ENCODE measurements around the gene PARS2. TPM values are rescaled to one million over a fixed set of nuclear protein-coding genes. Genes with fewer than 3 reads are reported as not detected.

PARS2 gene
- total RNA-seq, 1 experiment from 2014 or later: 9.0 TPM

GRCh38 chr1:54800899-54801759 is 36.8 kb upstream of the PARS2 start, which contains the start of gene TTC22:
Gene TTC22, minus strand, starts transcription at chr1:54801323. Its CDS starts 160 bp downstream, at chr1:54801163.
- DNase-seq: peak; percentile 86
- Mint-ChIP-seq H3K27me3 (ENCODE audit: unreplicated experiment) (no peaks in the 10 kb centered on the region), H3K4me1 (ENCODE audit: low read depth, unreplicated experiment) (peaks cover 78% of the 10 kb centered on the region), H3K4me3 (ENCODE audit: low read depth, unreplicated experiment) (peak within 1 kb of the TSS; percentile 89), H3K27ac (ENCODE audit: unreplicated experiment) (peak within 1 kb of the TSS; percentile 74), H3K9me3 (ENCODE audit: low read depth, unreplicated experiment) (no peaks in the 10 kb centered on the region), H3K36me3 (ENCODE audit: insufficient read depth, unreplicated experiment) (peaks cover 29% of the 10 kb centered on the region)
- no TSS peak for BruUV-seq (replicated peaks)
- TF ChIP-seq CTCF (IDR thresholded peaks at IDR 0.05; ENCODE audit: unreplicated experiment): peak; percentile 83
- intact Hi-C loops (cut with micrococcal nuclease; ENCODE audit: unreplicated experiment): no loop called here
- CTCF ChIA-PET: interaction anchor here (0.5 to 2.1 kb wide), 10 partner anchors 9 to 601 kb away, joined by 3 to 9 read pairs (median 4); partner anchors contain the start of genes CYB5RL and MRPL37

- intact Hi-C loops (cut with micrococcal nuclease; ENCODE audit: unreplicated experiment): no loop called here
- H3K4me1 Mint-ChIP-seq (ENCODE audit: low read depth, unreplicated experiment): peaks cover 86% of the 10 kb centered on the region
- TF ChIP-seq CTCF (IDR thresholded peaks at IDR 0.05; ENCODE audit: unreplicated experiment): no peak
- CTCF ChIA-PET: interaction anchor here (0.5 to 2.1 kb wide), 8 partner anchors 11 to 394 kb away, joined by 3 to 9 read pairs (median 5); no protein-coding TSS in a partner anchor
- no TSS peak for BruUV-seq (replicated peaks)
- DNase-seq: no peak
- no peaks in the 10 kb centered on the region for H3K9me3 Mint-ChIP-seq (ENCODE audit: low read depth, unreplicated experiment)
- peaks cover 33% of the 10 kb centered on the region for H3K36me3 Mint-ChIP-seq (ENCODE audit: insufficient read depth, unreplicated experiment)
- peak overlapping the region; percentile 74 for H3K27ac Mint-ChIP-seq (ENCODE audit: unreplicated experiment)
- no peaks in the 10 kb centered on the region for H3K27me3 Mint-ChIP-seq (ENCODE audit: unreplicated experiment)
- peak overlapping the region; percentile 89 for H3K4me3 Mint-ChIP-seq (ENCODE audit: low read depth, unreplicated experiment)
These were observed 35.9 kb upstream of the PARS2 start for GRCh38 chr1:54800041-54800898.

- no peak overlapping the region for H3K27ac Mint-ChIP-seq (ENCODE audit: unreplicated experiment)
- CTCF ChIA-PET: interaction anchor here (1.0 kb wide), 1 partner anchor 8 kb away, joined by 3 read pairs; no protein-coding TSS in a partner anchor
- no peaks in the 10 kb centered on the region for H3K27me3 Mint-ChIP-seq (ENCODE audit: unreplicated experiment)
- peak overlapping the region; percentile 89 for H3K4me3 Mint-ChIP-seq (ENCODE audit: low read depth, unreplicated experiment)
- H3K36me3 Mint-ChIP-seq (ENCODE audit: insufficient read depth, unreplicated experiment): peaks cover 33% of the 10 kb centered on the region
- BruUV-seq (replicated peaks): no TSS peak
- intact Hi-C loops (cut with micrococcal nuclease; ENCODE audit: unreplicated experiment): loop anchor here (5.0 kb wide), 1 partner anchor 37 kb away; the partner anchor contains the start of gene PARS2
- TF ChIP-seq CTCF (IDR thresholded peaks at IDR 0.05; ENCODE audit: unreplicated experiment): no peak
- no peaks in the 10 kb centered on the region for H3K9me3 Mint-ChIP-seq (ENCODE audit: low read depth, unreplicated experiment)
- peaks cover 87% of the 10 kb centered on the region for H3K4me1 Mint-ChIP-seq (ENCODE audit: low read depth, unreplicated experiment)
- peak; percentile 41 for DNase-seq
These were observed 34.7 kb upstream of the PARS2 start for GRCh38 chr1:54798769-54799641.

All from Calu3 (cell line).